SK-N-MC (cell line): Measurements from ENCODE around the gene MRPS6.

ENCODE experiments used
- DNase-seq: peaks from one replicate; pipeline ENCODE4 v3.0.0-alpha.2; 2011; ENCODE audit warnings: low read depth, low spot score
- H3K27ac ChIP-seq: fragments of 200-600 bp; sonication (generic); 2 replicates; pipeline ENCODE4 v1.5.1; 2016; ENCODE audit warnings: mixed run types
- H3K36me3 ChIP-seq: fragments of 200-600 bp; sonication (generic); 2 replicates; pipeline ENCODE4 v1.6.1; 2017; ENCODE audit warnings: antibody characterized with exemption, low read length, mixed read lengths; ENCODE audit not compliant: insufficient read depth
- H3K4me3 ChIP-seq: fragments of 200-600 bp; sonication (generic); 2 replicates; pipeline ENCODE4 v1.5.1; 2016
- H3K9ac ChIP-seq: fragments of 200-600 bp; sonication (generic); 2 replicates; pipeline ENCODE4 v1.8.0; 2017; ENCODE audit warnings: mixed run types, mixed read lengths; ENCODE audit not compliant: insufficient read length
- H3K9me3 ChIP-seq: fragments of 200-600 bp; sonication (generic); 2 replicates; pipeline ENCODE4 v1.6.1; 2017; ENCODE audit warnings: low read depth, mild to moderate bottlenecking, antibody characterized with exemption, low read length, moderate library complexity, mixed read lengths
- EZH2 ChIP-seq: fragments of 200-600 bp; sonication (generic); IDR thresholded peaks from one replicate; pipeline ENCODE4 v1.6.1; 2017; ENCODE audit warnings: antibody characterized with exemption
- FOXP2 ChIP-seq: optimal IDR thresholded peaks from 2 replicates; pipeline ENCODE3; 2011; ENCODE audit warnings: mild to moderate bottlenecking, moderate library complexity; ENCODE audit not compliant: insufficient read depth; ENCODE audit errors: extremely low read length, control extremely low read depth
- POLR2AphosphoS5 ChIP-seq: IDR thresholded peaks from 2 replicates; pipeline ENCODE4 v1.6.1; 2012; ENCODE audit warnings: mild to moderate bottlenecking, low read depth, low read length, borderline replicate concordance

The MRPS6 gene

DNA sequence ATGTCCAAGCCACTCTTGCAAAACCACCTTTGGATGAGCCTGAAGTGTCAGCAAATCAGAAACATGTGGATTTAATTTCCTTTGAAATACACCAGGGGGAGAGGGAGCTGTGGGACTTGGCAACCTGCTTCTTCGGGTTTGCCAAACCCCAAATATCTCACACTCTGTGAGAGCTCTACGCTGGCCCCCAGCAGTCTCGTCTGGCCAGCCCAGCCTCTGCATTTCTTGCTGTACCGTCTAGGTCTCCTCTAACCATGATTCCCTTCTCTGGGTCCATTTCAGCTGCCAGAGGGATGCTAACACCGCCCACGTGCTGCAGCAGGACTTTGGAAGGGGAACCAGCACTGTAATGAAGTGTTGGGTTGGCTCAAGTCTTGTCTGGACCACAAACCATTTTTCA is 114.6 kb downstream of the MRPS6 start:
- H3K9ac ChIP-seq, result no peak overlapping the region
- H3K4me3 ChIP-seq, result no peak overlapping the region
- H3K27ac ChIP-seq, result no peak overlapping the region
- no peaks in the 10 kb centered on the region for H3K36me3 ChIP-seq
- DNase-seq, result no peak
- H3K9me3 ChIP-seq, result no peaks in the 10 kb centered on the region
- TF ChIP-seq POLR2AphosphoS5 (no peak), FOXP2 (no peak), EZH2 (no peak)

- H3K27ac ChIP-seq, result no peak overlapping the region
- H3K36me3 ChIP-seq, result no peaks in the 10 kb centered on the region
- no peak overlapping the region for H3K9ac ChIP-seq
- no peak for DNase-seq
- no peaks in the 10 kb centered on the region for H3K9me3 ChIP-seq
- H3K4me3 ChIP-seq, result no peak overlapping the region
- no peak for TF ChIP-seq EZH2
- TF ChIP-seq POLR2AphosphoS5, result no peak
Observed at GRCh38 chr21:34189506-34189905, 116.1 kb downstream of the MRPS6 start.

GRCh38 chr21:34190576-34191321 is 117.4 kb downstream of the MRPS6 start:
- Histone ChIP-seq H3K9ac (no peak overlapping the region), H3K4me3 (no peak overlapping the region), H3K9me3 (no peaks in the 10 kb centered on the region), H3K27ac (no peak overlapping the region), H3K36me3 (no peaks in the 10 kb centered on the region)
- DNase-seq, result no peak
- TF ChIP-seq POLR2AphosphoS5, result no peak
- TF ChIP-seq FOXP2, result no peak
- TF ChIP-seq EZH2, result no peak

- Histone ChIP-seq H3K27ac (no peak overlapping the region), H3K9me3 (no peaks in the 10 kb centered on the region), H3K9ac (no peak overlapping the region), H3K4me3 (no peak overlapping the region), H3K36me3 (no peaks in the 10 kb centered on the region)
- TF ChIP-seq EZH2 (no peak), FOXP2 (no peak), POLR2AphosphoS5 (no peak)
- DNase-seq, result no peak
Observed at GRCh38 chr21:34191876-34192275, 118.5 kb downstream of the MRPS6 start.
